Hepatocyte (in vitro differentiated cells): ENCODE data around the gene MEIS2. TPM values are rescaled to one million over a fixed set of nuclear protein-coding genes. Genes with fewer than 3 reads are reported as not detected.

Experiments
- DNase-seq: peaks from one replicate; pipeline ENCODE4 v3.0.0-alpha.2; 2016; ENCODE audit warnings: low spot score
- H2AFZ ChIP-seq: fragments of 200-600 bp; sonication (generic); 2 replicates; pipeline ENCODE4 v1.6.0; 2016; ENCODE audit warnings: antibody characterized with exemption, mild to moderate bottlenecking
- H3K27ac ChIP-seq: fragments of 200-600 bp; sonication (generic); 2 replicates; pipeline ENCODE4 v1.5.1; 2016; ENCODE audit warnings: mild to moderate bottlenecking
- H3K27me3 ChIP-seq: fragments of 200-600 bp; sonication (generic); 2 replicates; pipeline ENCODE4 v1.6.1; 2016
- H3K36me3 ChIP-seq: fragments of 200-600 bp; sonication (generic); replicated peaks from 2 replicates; pipeline ENCODE4 v1.5.1; 2016; ENCODE audit warnings: low read depth; ENCODE audit not compliant: insufficient read depth
- H3K4me1 ChIP-seq: fragments of 200-600 bp; sonication (generic); 2 replicates; pipeline ENCODE4 v1.5.1; 2016; ENCODE audit warnings: mild to moderate bottlenecking, moderate library complexity; ENCODE audit not compliant: insufficient read depth
- H3K4me2 ChIP-seq: fragments of 200-600 bp; sonication (generic); 2 replicates; pipeline ENCODE4 v1.6.0; 2016
- H3K4me3 ChIP-seq: fragments of 200-600 bp; sonication (generic); 2 replicates; pipeline ENCODE4 v1.5.1; 2016; ENCODE audit warnings: mild to moderate bottlenecking
- H3K79me2 ChIP-seq: fragments of 200-600 bp; sonication (generic); 2 replicates; pipeline ENCODE4 v1.6.0; 2017; ENCODE audit warnings: mild to moderate bottlenecking
- H3K9me2 ChIP-seq: fragments of 200-600 bp; sonication (generic); replicated peaks from 2 replicates; pipeline ENCODE4 v1.6.0; 2017; ENCODE audit warnings: mild to moderate bottlenecking; ENCODE audit not compliant: insufficient read depth
- H3K9me3 ChIP-seq: fragments of 200-600 bp; sonication (generic); 2 replicates; pipeline ENCODE4 v1.5.1; 2016; ENCODE audit warnings: low read depth, mild to moderate bottlenecking
- H4K20me1 ChIP-seq: fragments of 200-600 bp; sonication (generic); 2 replicates; pipeline ENCODE4 v1.6.0; 2016; ENCODE audit warnings: mild to moderate bottlenecking; ENCODE audit not compliant: insufficient read depth, poor library complexity, severe bottlenecking
- CTCF ChIP-seq: fragments of 200-600 bp; sonication (generic); IDR thresholded peaks from 2 replicates; pipeline ENCODE4 v1.5.1; 2016; ENCODE audit warnings: antibody characterized with exemption, mild to moderate bottlenecking; ENCODE audit not compliant: poor library complexity
- EZH2 ChIP-seq: fragments of 200-600 bp; sonication (generic); IDR thresholded peaks from 2 replicates; pipeline ENCODE4 v1.6.1; 2016; ENCODE audit warnings: antibody characterized with exemption, mild to moderate bottlenecking, borderline replicate concordance
- EZH2phosphoT487 ChIP-seq: fragments of 200-600 bp; sonication (generic); IDR thresholded peaks from one replicate; pipeline ENCODE4 v1.6.1; 2018; ENCODE audit warnings: antibody characterized with exemption, mild to moderate bottlenecking, low read depth, moderate library complexity; ENCODE audit not compliant: unreplicated experiment, severe bottlenecking
- WGBS: methylation state at CpG from one replicate; pipeline ENCODE4 v1.1.6; 2016; ENCODE audit warnings: low lambda C conversion rate; ENCODE audit errors: missing lambda C conversion rate; 5-methylcytosine and 5-hydroxymethylcytosine counted together
- polyA plus RNA-seq: library from polyadenylated mRNA; unstranded; fragments of >200 nt; fragmentation: Nextera tagmentation; extraction: Ambion mirVana; gene quantifications from 2 replicates; pipeline ENCODE4 v1.2.1, GENCODE V29; 2016
- total RNA-seq: library from RNA; depleted of rRNA; stranded (reverse); fragments of >200 nt; gene quantifications from 2 replicates; pipeline ENCODE4 v1.2.3, GENCODE V29; 2014

MEIS2 gene
- total and polyA plus RNA-seq, 2 experiments from 2014 or later = 20.6 to 33.5 TPM

GRCh38 chr15:36936613-36937012, 163.7 kb downstream of the MEIS2 start:
- Histone ChIP-seq H3K9me2 (no peaks in the 10 kb centered on the region), H3K79me2 (no peaks in the 10 kb centered on the region), H3K27ac (no peak overlapping the region), H3K4me1 (peaks cover 3% of the 10 kb centered on the region), H3K4me3 (no peak overlapping the region), H4K20me1 (no peaks in the 10 kb centered on the region), H3K9me3 (no peaks in the 10 kb centered on the region), H3K27me3 (peaks cover 5% of the 10 kb centered on the region), H3K4me2 (no peak overlapping the region), H2AFZ (no peak overlapping the region), H3K36me3 (no peaks in the 10 kb centered on the region)
- DNase-seq = no peak
- no peak for TF ChIP-seq EZH2
- no peak for TF ChIP-seq EZH2phosphoT487
- TF ChIP-seq CTCF = no peak

- Histone ChIP-seq H3K27ac (no peak overlapping the region), H3K9me3 (no peaks in the 10 kb centered on the region), H3K4me3 (no peak overlapping the region), H3K36me3 (no peaks in the 10 kb centered on the region), H4K20me1 (no peaks in the 10 kb centered on the region), H2AFZ (no peak overlapping the region), H3K4me2 (no peak overlapping the region), H3K4me1 (no peaks in the 10 kb centered on the region), H3K79me2 (peaks cover 2% of the 10 kb centered on the region), H3K9me2 (no peaks in the 10 kb centered on the region), H3K27me3 (no peaks in the 10 kb centered on the region)
- TF ChIP-seq EZH2phosphoT487 = no peak
- TF ChIP-seq CTCF = no peak
- no peak for TF ChIP-seq EZH2
- 87% methylated on average over 5 of the region's 5 CpGs for WGBS
- no peak for DNase-seq
Measured at GRCh38 chr15:36933255-36933990, 166.9 kb downstream of the MEIS2 start.

DNA sequence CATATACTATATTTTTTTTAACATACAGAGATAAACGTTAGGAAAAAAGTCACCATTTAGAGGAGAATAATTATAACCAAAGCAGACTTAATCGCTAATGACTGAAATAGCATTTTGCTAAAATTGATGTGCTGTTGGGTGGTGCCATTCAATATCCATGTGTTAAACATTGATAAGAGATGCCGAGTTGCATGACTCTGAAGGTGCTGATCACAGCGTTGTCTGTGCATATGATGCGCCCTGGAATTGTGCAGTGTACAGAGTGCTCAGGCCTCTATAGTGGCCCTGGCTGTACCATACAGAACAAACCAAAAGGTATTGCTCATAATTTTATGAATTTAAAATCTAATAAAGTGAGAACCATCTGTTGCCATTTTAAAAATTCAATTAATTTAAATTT, 168.3 kb downstream of the MEIS2 start:
- peaks cover 2% of the 10 kb centered on the region for H3K79me2 ChIP-seq
- no peak overlapping the region for H3K4me2 ChIP-seq
- H2AFZ ChIP-seq = no peak overlapping the region
- TF ChIP-seq EZH2phosphoT487 (no peak), CTCF (no peak), EZH2 (no peak)
- no peak overlapping the region for H3K27ac ChIP-seq
- DNase-seq = no peak
- H4K20me1 ChIP-seq = no peaks in the 10 kb centered on the region
- 88% methylated on average over 5 of the region's 5 CpGs for WGBS
- no peaks in the 10 kb centered on the region for H3K9me2 ChIP-seq
- no peaks in the 10 kb centered on the region for H3K9me3 ChIP-seq
- no peaks in the 10 kb centered on the region for H3K4me1 ChIP-seq
- no peak overlapping the region for H3K4me3 ChIP-seq
- H3K27me3 ChIP-seq = no peaks in the 10 kb centered on the region
- H3K36me3 ChIP-seq = no peaks in the 10 kb centered on the region
